ENCODE data around the gene BMPER. TPM values are rescaled to one million over a fixed set of nuclear protein-coding genes. Genes with fewer than 3 reads are reported as not detected.

Gene BMPER
- total RNA-seq, 1 donor from 2014 or later, result 10.2 TPM

DNA sequence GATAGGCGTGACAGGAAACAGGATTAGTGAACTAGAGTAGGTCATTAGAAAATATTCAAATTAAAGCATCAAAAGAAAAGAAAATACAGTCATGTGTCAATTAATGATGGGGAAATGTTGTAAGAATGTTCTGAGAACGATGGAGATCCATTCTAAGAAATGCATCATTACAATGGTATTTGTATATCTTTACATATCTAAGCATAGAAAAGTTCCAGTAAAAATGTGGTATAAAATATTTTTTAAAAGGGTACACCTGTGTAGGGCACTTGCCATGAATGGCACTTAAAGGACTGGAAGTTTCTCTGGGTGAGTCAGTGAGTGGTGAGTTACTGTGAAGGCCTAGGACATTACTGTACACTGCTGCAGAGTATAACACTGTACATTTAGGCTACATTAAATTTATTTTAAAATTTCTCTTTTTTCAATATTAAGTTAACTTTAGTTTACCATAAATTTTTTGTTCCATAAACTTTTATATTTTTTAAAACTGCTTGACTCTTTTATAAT is 282.5 kb downstream of the BMPER start:
- peaks cover 6% of the 10 kb centered on the region for H3K4me1 Mint-ChIP-seq (ENCODE audit: unreplicated experiment)
- H3K9me3 Mint-ChIP-seq, result no peaks in the 10 kb centered on the region
- DNase-seq (ENCODE audit: extremely low spot score, unreplicated experiment), result no peak
- TF ChIP-seq, protein P1, sequence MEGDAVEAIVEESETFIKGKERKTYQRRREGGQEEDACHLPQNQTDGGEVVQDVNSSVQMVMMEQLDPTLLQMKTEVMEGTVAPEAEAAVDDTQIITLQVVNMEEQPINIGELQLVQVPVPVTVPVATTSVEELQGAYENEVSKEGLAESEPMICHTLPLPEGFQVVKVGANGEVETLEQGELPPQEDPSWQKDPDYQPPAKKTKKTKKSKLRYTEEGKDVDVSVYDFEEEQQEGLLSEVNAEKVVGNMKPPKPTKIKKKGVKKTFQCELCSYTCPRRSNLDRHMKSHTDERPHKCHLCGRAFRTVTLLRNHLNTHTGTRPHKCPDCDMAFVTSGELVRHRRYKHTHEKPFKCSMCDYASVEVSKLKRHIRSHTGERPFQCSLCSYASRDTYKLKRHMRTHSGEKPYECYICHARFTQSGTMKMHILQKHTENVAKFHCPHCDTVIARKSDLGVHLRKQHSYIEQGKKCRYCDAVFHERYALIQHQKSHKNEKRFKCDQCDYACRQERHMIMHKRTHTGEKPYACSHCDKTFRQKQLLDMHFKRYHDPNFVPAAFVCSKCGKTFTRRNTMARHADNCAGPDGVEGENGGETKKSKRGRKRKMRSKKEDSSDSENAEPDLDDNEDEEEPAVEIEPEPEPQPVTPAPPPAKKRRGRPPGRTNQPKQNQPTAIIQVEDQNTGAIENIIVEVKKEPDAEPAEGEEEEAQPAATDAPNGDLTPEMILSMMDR (conservative IDR thresholded peaks at IDR 0.05), result no peak
- no peaks in the 10 kb centered on the region for H3K27me3 Mint-ChIP-seq
- no peak overlapping the region for H3K27ac Mint-ChIP-seq
- H3K36me3 Mint-ChIP-seq, result no peaks in the 10 kb centered on the region
- H3K4me3 Mint-ChIP-seq, result no peak overlapping the region

- TF ChIP-seq, protein P1 (conservative IDR thresholded peaks at IDR 0.05), result no peak
- no peak for DNase-seq (ENCODE audit: extremely low spot score, unreplicated experiment)
- Mint-ChIP-seq H3K27ac (no peak overlapping the region), H3K9me3 (no peaks in the 10 kb centered on the region), H3K36me3 (no peaks in the 10 kb centered on the region), H3K27me3 (no peaks in the 10 kb centered on the region), H3K4me3 (no peak overlapping the region), H3K4me1 (ENCODE audit: unreplicated experiment) (peaks cover 6% of the 10 kb centered on the region)
Observed at GRCh38 chr7:34189031-34189430, 283.7 kb downstream of the BMPER start.

GRCh38 chr7:34190299-34190698 is 285.0 kb downstream of the BMPER start:
- TF ChIP-seq, protein P1 (conservative IDR thresholded peaks at IDR 0.05), result no peak
- no peak for DNase-seq (ENCODE audit: extremely low spot score, unreplicated experiment)
- H3K27ac Mint-ChIP-seq, result no peak overlapping the region
- no peak overlapping the region for H3K4me3 Mint-ChIP-seq
- peaks cover 6% of the 10 kb centered on the region for H3K4me1 Mint-ChIP-seq (ENCODE audit: unreplicated experiment)
- H3K9me3 Mint-ChIP-seq, result no peaks in the 10 kb centered on the region
- no peaks in the 10 kb centered on the region for H3K27me3 Mint-ChIP-seq
- no peaks in the 10 kb centered on the region for H3K36me3 Mint-ChIP-seq

GRCh38 chr7:34191162-34191561 is 285.8 kb downstream of the BMPER start:
- DNase-seq (ENCODE audit: extremely low spot score, unreplicated experiment), result no peak
- Mint-ChIP-seq H3K4me3 (no peak overlapping the region), H3K9me3 (no peaks in the 10 kb centered on the region), H3K4me1 (ENCODE audit: unreplicated experiment) (peaks cover 6% of the 10 kb centered on the region), H3K27me3 (no peaks in the 10 kb centered on the region), H3K36me3 (no peaks in the 10 kb centered on the region), H3K27ac (no peak overlapping the region)
- TF ChIP-seq, protein P1 (conservative IDR thresholded peaks at IDR 0.05), result no peak

DNA sequence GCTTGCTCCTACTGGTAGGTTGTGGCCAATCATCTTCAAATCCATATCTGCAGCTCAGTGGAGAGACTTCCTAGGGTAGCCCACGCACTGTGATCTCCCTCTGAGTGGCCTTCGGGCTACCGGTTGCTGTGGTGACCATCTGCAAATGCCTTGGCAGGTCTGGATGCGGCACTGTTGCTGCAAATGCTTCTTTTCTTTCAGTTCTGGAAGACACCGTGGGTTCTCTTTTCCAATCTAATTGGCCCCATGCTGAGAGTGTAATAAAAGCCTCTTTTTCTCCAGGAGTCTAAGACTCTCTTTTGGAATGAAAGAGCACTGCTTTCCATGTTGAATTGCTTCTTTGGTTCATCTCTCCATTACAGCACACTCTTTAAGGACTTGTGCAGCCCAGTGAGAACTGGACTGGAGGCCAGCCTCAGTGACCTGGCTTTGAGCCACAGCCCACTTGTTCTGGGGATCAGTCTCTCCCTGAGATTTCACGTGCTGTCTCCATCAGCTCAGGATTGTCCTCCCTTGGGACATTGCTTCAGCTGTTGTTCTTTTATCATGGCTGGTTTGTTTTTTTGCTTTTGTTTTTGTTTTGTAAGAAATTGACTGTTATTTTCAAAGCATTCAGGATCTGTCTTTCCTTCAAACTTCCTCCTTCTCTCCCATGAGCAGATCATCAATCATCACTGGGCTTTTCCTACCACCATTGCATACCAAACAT is 286.6 kb downstream of the BMPER start:
- Mint-ChIP-seq H3K9me3 (no peaks in the 10 kb centered on the region), H3K4me1 (ENCODE audit: unreplicated experiment) (peaks cover 6% of the 10 kb centered on the region), H3K4me3 (no peak overlapping the region), H3K27me3 (no peaks in the 10 kb centered on the region), H3K36me3 (no peaks in the 10 kb centered on the region), H3K27ac (no peak overlapping the region)
- DNase-seq (ENCODE audit: extremely low spot score, unreplicated experiment), result no peak
- TF ChIP-seq, protein P1 (conservative IDR thresholded peaks at IDR 0.05), result no peak
